ENCODE results near the gene HCK. TPM values are rescaled to one million over a fixed set of nuclear protein-coding genes. Genes with fewer than 3 reads are reported as not detected.

The HCK gene
- total RNA-seq, 1 experiment from 2014 or later: not detected

- DNase-seq (ENCODE audit: low read depth): no peak
These were observed 5.7 kb downstream of the HCK start for GRCh38 chr20:32057656-32058184.

- no peak for DNase-seq (ENCODE audit: low read depth)
These were observed 7.1 kb downstream of the HCK start for GRCh38 chr20:32059189-32059588.

- DNase-seq (ENCODE audit: low read depth): no peak
These were observed 10.7 kb downstream of the HCK start for GRCh38 chr20:32062776-32063170.

GRCh38 chr20:32063695-32064094, 11.7 kb downstream of the HCK start:
- DNase-seq (ENCODE audit: low read depth): no peak

- DNase-seq (ENCODE audit: low read depth): no peak
These were observed 12.6 kb downstream of the HCK start for GRCh38 chr20:32064667-32065066.

GRCh38 chr20:32067234-32067821, 15.3 kb downstream of the HCK start:
- peak; percentile 51 for DNase-seq (ENCODE audit: low read depth)

GRCh38 chr20:32068174-32068573, 16.1 kb downstream of the HCK start:
- DNase-seq (ENCODE audit: low read depth): no peak

GRCh38 chr20:32069711-32070110, 17.7 kb downstream of the HCK start:
- no peak for DNase-seq (ENCODE audit: low read depth)

- no peak for DNase-seq (ENCODE audit: low read depth)
These were observed 18.2 kb downstream of the HCK start for GRCh38 chr20:32070282-32070681.

GRCh38 chr20:32070690-32071213, 18.7 kb downstream of the HCK start:
- no peak for DNase-seq (ENCODE audit: low read depth)

GRCh38 chr20:32071395-32072167, 19.5 kb downstream of the HCK start:
- no peak for DNase-seq (ENCODE audit: low read depth)

GRCh38 chr20:32072168-32072750, 20.2 kb downstream of the HCK start:
- DNase-seq (ENCODE audit: low read depth): no peak

GRCh38 chr20:32075534-32075933, 23.5 kb downstream of the HCK start:
- DNase-seq (ENCODE audit: low read depth): no peak

- no peak for DNase-seq (ENCODE audit: low read depth)
These were observed 25.1 kb downstream of the HCK start for GRCh38 chr20:32077190-32077589.

GRCh38 chr20:32078322-32078721, 26.3 kb downstream of the HCK start:
- DNase-seq (ENCODE audit: low read depth): no peak

- DNase-seq (ENCODE audit: low read depth): no peak
These were observed 26.7 kb downstream of the HCK start for GRCh38 chr20:32078791-32079190.

GRCh38 chr20:32079655-32080109, 27.6 kb downstream of the HCK start:
- no peak for DNase-seq (ENCODE audit: low read depth)

- no peak for DNase-seq (ENCODE audit: low read depth)
These were observed 28.7 kb downstream of the HCK start for GRCh38 chr20:32080783-32081182.

- DNase-seq (ENCODE audit: low read depth): no peak
These were observed 31.4 kb downstream of the HCK start for GRCh38 chr20:32083469-32083868.

GRCh38 chr20:32087070-32087469, 35.0 kb downstream of the HCK start:
- DNase-seq (ENCODE audit: low read depth): no peak

- no peak for DNase-seq (ENCODE audit: low read depth)
These were observed 36.7 kb downstream of the HCK start for GRCh38 chr20:32088759-32089158.

- no peak for DNase-seq (ENCODE audit: low read depth)
These were observed 37.8 kb downstream of the HCK start for GRCh38 chr20:32089637-32090362.
